Karpas-422 (cell line): ENCODE data around the gene PRSS27. TPM values are rescaled to one million over a fixed set of nuclear protein-coding genes. Genes with fewer than 3 reads are reported as not detected.

Source experiments
- DNase-seq: peaks from one replicate; pipeline ENCODE4 v3.0.0-alpha.2; 2015
- H2AFZ ChIP-seq: fragments of 200-600 bp; sonication (generic); 2 replicates; pipeline ENCODE4 v1.6.1; 2014; ENCODE audit warnings: antibody characterized with exemption, low read length, mixed read lengths
- H3K27ac ChIP-seq: fragments of 200-600 bp; sonication (generic); 2 replicates; pipeline ENCODE4 v1.5.1; 2014; ENCODE audit warnings: mild to moderate bottlenecking, low read length, moderate library complexity
- H3K27me3 ChIP-seq: fragments of 200-600 bp; sonication (generic); 2 replicates; pipeline ENCODE4 v1.6.1; 2014; ENCODE audit warnings: low read length, mixed read lengths
- H3K36me3 ChIP-seq: fragments of 200-600 bp; sonication (generic); 2 replicates; pipeline ENCODE4 v1.6.1; 2014; ENCODE audit warnings: low read length, mixed read lengths; ENCODE audit not compliant: insufficient read depth
- H3K4me1 ChIP-seq: fragments of 200-600 bp; sonication (generic); 2 replicates; pipeline ENCODE4 v1.6.1; 2014; ENCODE audit warnings: mild to moderate bottlenecking, low read length, mixed read lengths
- H3K4me2 ChIP-seq: fragments of 200-600 bp; sonication (generic); 2 replicates; pipeline ENCODE4 v1.6.1; 2014; ENCODE audit warnings: low read length, low read depth, mild to moderate bottlenecking; ENCODE audit not compliant: poor library complexity, severe bottlenecking
- H3K4me3 ChIP-seq: fragments of 200-600 bp; sonication (generic); 2 replicates; pipeline ENCODE4 v1.5.1; 2014; ENCODE audit warnings: mild to moderate bottlenecking, antibody characterized with exemption, low read length, mixed read lengths
- H3K79me2 ChIP-seq: fragments of 200-600 bp; sonication (generic); 2 replicates; pipeline ENCODE4 v1.6.1; 2014; ENCODE audit warnings: mild to moderate bottlenecking, low read length, mixed read lengths
- H3K9ac ChIP-seq: fragments of 200-600 bp; sonication (generic); 2 replicates; pipeline ENCODE4 v1.6.0; 2014; ENCODE audit warnings: low read length
- H3K9me2 ChIP-seq: fragments of 200-600 bp; sonication (generic), shearing (Covaris generic); replicated peaks from 2 replicates; pipeline ENCODE4 v1.6.0; 2014; ENCODE audit warnings: mild to moderate bottlenecking, low read length, moderate library complexity; ENCODE audit not compliant: insufficient read depth
- H3K9me3 ChIP-seq: fragments of 300-700, 200-600 bp; sonication (generic); 2 replicates; pipeline ENCODE4 v1.6.1; 2014; ENCODE audit warnings: low read length, mixed read lengths
- H4K20me1 ChIP-seq: fragments of 200-600 bp; sonication (generic); 2 replicates; pipeline ENCODE4 v1.6.1; 2014; ENCODE audit warnings: mild to moderate bottlenecking, antibody characterized with exemption, low read length, low read depth; ENCODE audit not compliant: insufficient read depth
- total RNA-seq: library from RNA; depleted of rRNA; stranded (reverse); fragments of >200 nt; shearing (Covaris generic); gene quantifications from 2 replicates; pipeline ENCODE4 v1.2.3, GENCODE V29; 2014; ENCODE audit warnings: low replicate concordance

PRSS27 gene
- total RNA-seq, 1 experiment from 2014 or later, result 1.4 TPM

- Histone ChIP-seq H3K4me2 (no peak overlapping the region), H3K27me3 (no peaks in the 10 kb centered on the region), H3K27ac (no peak overlapping the region), H3K9me2 (no peaks in the 10 kb centered on the region), H2AFZ (no peak overlapping the region), H3K4me3 (no peak overlapping the region), H4K20me1 (peaks cover 3% of the 10 kb centered on the region; the same call in 1 of the 2 replicates), H3K9me3 (no peaks in the 10 kb centered on the region), H3K36me3 (no peaks in the 10 kb centered on the region), H3K79me2 (no peaks in the 10 kb centered on the region), H3K9ac (no peak overlapping the region), H3K4me1 (no peaks in the 10 kb centered on the region)
- no peak for DNase-seq
Measured at GRCh38 chr16:2706611-2707311, 13.3 kb downstream of the PRSS27 start.

GRCh38 chr16:2706085-2706484 lies 13.9 kb downstream of the PRSS27 start:
- Histone ChIP-seq H3K4me3 (no peak overlapping the region), H3K4me2 (no peak overlapping the region), H2AFZ (no peak overlapping the region), H3K9me3 (no peaks in the 10 kb centered on the region), H3K36me3 (no peaks in the 10 kb centered on the region), H3K4me1 (no peaks in the 10 kb centered on the region), H3K27ac (no peak overlapping the region), H3K79me2 (no peaks in the 10 kb centered on the region), H3K9ac (no peak overlapping the region), H3K27me3 (no peaks in the 10 kb centered on the region), H4K20me1 (peaks cover 3% of the 10 kb centered on the region; the same call in 1 of the 2 replicates), H3K9me2 (no peaks in the 10 kb centered on the region)
- DNase-seq, result no peak

- H3K27me3 ChIP-seq, result no peaks in the 10 kb centered on the region
- H3K9ac ChIP-seq, result no peak overlapping the region
- no peak overlapping the region for H2AFZ ChIP-seq
- no peak overlapping the region for H3K4me3 ChIP-seq
- no peaks in the 10 kb centered on the region for H3K79me2 ChIP-seq
- H3K9me3 ChIP-seq, result no peaks in the 10 kb centered on the region
- no peak overlapping the region for H3K27ac ChIP-seq
- H3K4me1 ChIP-seq, result no peaks in the 10 kb centered on the region
- H3K36me3 ChIP-seq, result no peaks in the 10 kb centered on the region
- peaks cover 3% of the 10 kb centered on the region; the same call in 1 of the 2 replicates for H4K20me1 ChIP-seq
- no peaks in the 10 kb centered on the region for H3K9me2 ChIP-seq
- DNase-seq, result no peak
- no peak overlapping the region for H3K4me2 ChIP-seq
Measured at GRCh38 chr16:2705351-2705750, 14.7 kb downstream of the PRSS27 start.

GRCh38 chr16:2704983-2705275 lies 15.1 kb downstream of the PRSS27 start:
- no peaks in the 10 kb centered on the region for H3K36me3 ChIP-seq
- H3K27ac ChIP-seq, result no peak overlapping the region
- no peaks in the 10 kb centered on the region for H3K9me2 ChIP-seq
- H3K9me3 ChIP-seq, result no peaks in the 10 kb centered on the region
- no peak for DNase-seq
- no peak overlapping the region for H3K4me2 ChIP-seq
- no peaks in the 10 kb centered on the region for H3K4me1 ChIP-seq
- H3K79me2 ChIP-seq, result no peaks in the 10 kb centered on the region
- no peaks in the 10 kb centered on the region for H3K27me3 ChIP-seq
- H3K4me3 ChIP-seq, result no peak overlapping the region
- peaks cover 3% of the 10 kb centered on the region; the same call in 1 of the 2 replicates for H4K20me1 ChIP-seq
- H2AFZ ChIP-seq, result no peak overlapping the region
- no peak overlapping the region for H3K9ac ChIP-seq

- Histone ChIP-seq H4K20me1 (peaks cover 4% of the 10 kb centered on the region; the same call in 1 of the 2 replicates), H3K79me2 (no peaks in the 10 kb centered on the region), H3K4me1 (no peaks in the 10 kb centered on the region), H3K9me3 (no peaks in the 10 kb centered on the region), H2AFZ (no peak overlapping the region), H3K9me2 (no peaks in the 10 kb centered on the region), H3K9ac (no peak overlapping the region), H3K36me3 (no peaks in the 10 kb centered on the region), H3K4me2 (no peak overlapping the region), H3K27ac (no peak overlapping the region), H3K27me3 (no peaks in the 10 kb centered on the region), H3K4me3 (no peak overlapping the region)
- no peak for DNase-seq
Measured at GRCh38 chr16:2704166-2704982, 15.7 kb downstream of the PRSS27 start.

GRCh38 chr16:2702871-2703745 lies 16.9 kb downstream of the PRSS27 start:
- Histone ChIP-seq H3K79me2 (no peaks in the 10 kb centered on the region), H3K27me3 (no peaks in the 10 kb centered on the region), H3K4me2 (no peak overlapping the region), H3K4me1 (no peaks in the 10 kb centered on the region), H3K27ac (no peak overlapping the region), H3K9ac (no peak overlapping the region), H4K20me1 (0 out of 2 replicates have a peak, but pooled peaks cover 3% of the 10 kb centered on the region), H3K4me3 (no peak overlapping the region), H3K9me2 (no peaks in the 10 kb centered on the region), H3K36me3 (no peaks in the 10 kb centered on the region), H3K9me3 (no peaks in the 10 kb centered on the region), H2AFZ (no peak overlapping the region)
- DNase-seq, result no peak

GRCh38 chr16:2702438-2702825 lies 17.6 kb downstream of the PRSS27 start:
- H3K79me2 ChIP-seq, result no peaks in the 10 kb centered on the region
- no peaks in the 10 kb centered on the region for H3K27me3 ChIP-seq
- H2AFZ ChIP-seq, result no peak overlapping the region
- H3K27ac ChIP-seq, result no peak overlapping the region
- H3K4me1 ChIP-seq, result no peaks in the 10 kb centered on the region
- H3K4me2 ChIP-seq, result no peak overlapping the region
- H3K4me3 ChIP-seq, result no peak overlapping the region
- no peaks in the 10 kb centered on the region for H3K36me3 ChIP-seq
- 0 out of 2 replicates have a peak, but pooled peaks cover 3% of the 10 kb centered on the region for H4K20me1 ChIP-seq
- H3K9me3 ChIP-seq, result no peaks in the 10 kb centered on the region
- no peak overlapping the region for H3K9ac ChIP-seq
- no peaks in the 10 kb centered on the region for H3K9me2 ChIP-seq
- no peak for DNase-seq
